Activated CD4-positive, alpha-beta T cell treated with anti-CD3 and anti-CD28 coated beads for 36 hours (primary cell): ENCODE results near the gene SLC4A8. TPM values are rescaled to one million over a fixed set of nuclear protein-coding genes. Genes with fewer than 3 reads are reported as not detected.

Experiments
- ATAC-seq: fragments of 200-7000 bp; cut with Tn5 transposase; one replicate; pipeline ENCODE4 v1.10.0; 2021; ENCODE audit warnings: mild to moderate bottlenecking, moderate library complexity
- CTCF ChIA-PET: fragments of 350-600 bp; sonication (Branson Sonifier 250); formaldehyde crosslinking; loops from one replicate; lab custom pipeline; 2021; ENCODE audit warnings: antibody characterized with exemption; lab: Charles Lee
- POLR2A ChIA-PET: fragments of 350-600 bp; sonication (Branson Sonifier 250); formaldehyde crosslinking; loops from one replicate; lab custom pipeline; 2021; ENCODE audit warnings: antibody characterized with exemption, inconsistent platforms; lab: Charles Lee
- DNase-seq: peaks from one replicate; pipeline ENCODE4 v3.0.0-alpha.2; 2020
- H3K27ac Mint-ChIP-seq: one replicate; pipeline ENCODE4 v1.8.0; 2021; ENCODE audit warnings: mixed read lengths
- H3K27me3 Mint-ChIP-seq: one replicate; pipeline ENCODE4 v1.8.0; 2021; ENCODE audit warnings: mixed read lengths
- H3K36me3 Mint-ChIP-seq: one replicate; pipeline ENCODE4 v1.8.0; 2021; ENCODE audit warnings: low read depth, mixed read lengths
- H3K4me1 Mint-ChIP-seq: one replicate; pipeline ENCODE4 v1.8.0; 2021; ENCODE audit warnings: mixed read lengths
- H3K4me3 Mint-ChIP-seq: one replicate; pipeline ENCODE4 v1.8.0; 2021; ENCODE audit warnings: mild to moderate bottlenecking, moderate library complexity, mixed read lengths
- H3K9me3 Mint-ChIP-seq: one replicate; pipeline ENCODE4 v1.8.0; 2021; ENCODE audit warnings: low read depth, mixed read lengths
- intact Hi-C, 2 experiments: fragments of 100-400 bp; cut with DNase I in 1 of 2; cut with micrococcal nuclease in 1 of 2; formaldehyde crosslinking; loops; one replicate each; pipeline versions ENCODE4 v1.14.2 to v1.15.1; 2022 to 2024; cut with DNase I, micrococcal nuclease
- total RNA-seq, 2 experiments: library from RNA; stranded (reverse); gene quantifications; one replicate each; pipeline ENCODE4 v1.2.3, GENCODE V29; 2021

The SLC4A8 gene
- total RNA-seq, 2 experiments from 2014 or later: 1.7 to 2.0 TPM

GRCh38 chr12:51429700-51430099 lies 5.1 kb downstream of the SLC4A8 start:
- Mint-ChIP-seq H3K9me3 (no peaks in the 10 kb centered on the region), H3K4me3 (no peak overlapping the region), H3K27me3 (no peaks in the 10 kb centered on the region), H3K4me1 (peaks cover 4% of the 10 kb centered on the region), H3K27ac (no peak overlapping the region), H3K36me3 (no peaks in the 10 kb centered on the region)
- intact Hi-C loops: loop anchor here in 1 of 2 experiments (10.0 kb wide), 1 partner anchor 595 kb away; no protein-coding TSS in a partner anchor
- CTCF ChIA-PET: interaction anchor here (0.6 to 3.4 kb wide), 5 partner anchors 9 to 445 kb away, joined by 3 to 11 read pairs (median 4); no protein-coding TSS in a partner anchor
- no peak for DNase-seq
- POLR2A ChIA-PET: no interaction called here
- no peak for ATAC-seq

GRCh38 chr12:51430196-51430895 lies 5.7 kb downstream of the SLC4A8 start:
- Mint-ChIP-seq H3K27me3 (no peaks in the 10 kb centered on the region), H3K36me3 (no peaks in the 10 kb centered on the region), H3K9me3 (no peaks in the 10 kb centered on the region), H3K4me1 (peaks cover 2% of the 10 kb centered on the region), H3K27ac (no peak overlapping the region), H3K4me3 (no peak overlapping the region)
- DNase-seq: no peak
- ATAC-seq: no peak
- intact Hi-C loops: no loop called here
- CTCF ChIA-PET: interaction anchor here (0.5 to 3.4 kb wide), 5 partner anchors 9 to 188 kb away, joined by 3 to 11 read pairs (median 3); no protein-coding TSS in a partner anchor
- POLR2A ChIA-PET: no interaction called here

GRCh38 chr12:51432921-51433320 lies 8.3 kb downstream of the SLC4A8 start:
- Mint-ChIP-seq H3K4me1 (no peaks in the 10 kb centered on the region), H3K27me3 (no peaks in the 10 kb centered on the region), H3K27ac (no peak overlapping the region), H3K9me3 (no peaks in the 10 kb centered on the region), H3K36me3 (no peaks in the 10 kb centered on the region), H3K4me3 (no peak overlapping the region)
- DNase-seq (no peak), ATAC-seq (no peak)
- ChIA-PET CTCF (no interaction called here), POLR2A (no interaction called here)
- intact Hi-C loops: no loop called here

- Mint-ChIP-seq H3K9me3 (no peaks in the 10 kb centered on the region), H3K4me1 (peaks cover 1% of the 10 kb centered on the region), H3K36me3 (no peaks in the 10 kb centered on the region), H3K27me3 (no peaks in the 10 kb centered on the region), H3K27ac (no peak overlapping the region), H3K4me3 (no peak overlapping the region)
- POLR2A ChIA-PET: no interaction called here
- intact Hi-C loops: no loop called here
- ATAC-seq (no peak), DNase-seq (no peak)
- CTCF ChIA-PET: no interaction called here
These were observed 9.7 kb downstream of the SLC4A8 start for GRCh38 chr12:51434305-51434704.

- intact Hi-C loops: no loop called here
- Mint-ChIP-seq H3K36me3 (no peaks in the 10 kb centered on the region), H3K4me1 (peaks cover 17% of the 10 kb centered on the region)
These were observed 12.8 kb downstream of the SLC4A8 start for GRCh38 chr12:51437431-51437830.

GRCh38 chr12:51439330-51439729 lies 14.7 kb downstream of the SLC4A8 start:
- no peak overlapping the region for H3K27ac Mint-ChIP-seq
- intact Hi-C loops: no loop called here
- H3K9me3 Mint-ChIP-seq: no peaks in the 10 kb centered on the region
- H3K4me3 Mint-ChIP-seq: no peak overlapping the region
- ChIA-PET CTCF (interaction anchor here (0.7 kb wide), 1 partner anchor 93 kb away, joined by 3 read pairs; no protein-coding TSS in a partner anchor), POLR2A (no interaction called here)
- ATAC-seq (no peak), DNase-seq (no peak)
- H3K4me1 Mint-ChIP-seq: peaks cover 17% of the 10 kb centered on the region
- H3K36me3 Mint-ChIP-seq: no peaks in the 10 kb centered on the region
- H3K27me3 Mint-ChIP-seq: no peaks in the 10 kb centered on the region

More at GRCh38 chr12:51437431-51437830, 12.8 kb downstream of the SLC4A8 start:
- no peak for DNase-seq
- H3K9me3 Mint-ChIP-seq: no peaks in the 10 kb centered on the region
- H3K27me3 Mint-ChIP-seq: no peaks in the 10 kb centered on the region
- no peak for ATAC-seq
- no peak overlapping the region for H3K4me3 Mint-ChIP-seq
- H3K27ac Mint-ChIP-seq: no peak overlapping the region
- ChIA-PET POLR2A (no interaction called here), CTCF (interaction anchor here (0.6 to 1.5 kb wide), 9 partner anchors 13 to 432 kb away, joined by 3 to 4 read pairs (median 3); partner anchors contain the start of gene SLC4A8)

GRCh38 chr12:51441583-51441982 lies 17.0 kb downstream of the SLC4A8 start:
- intact Hi-C loops: no loop called here
- no peak overlapping the region for H3K27ac Mint-ChIP-seq
- no peaks in the 10 kb centered on the region for H3K27me3 Mint-ChIP-seq
- no peaks in the 10 kb centered on the region for H3K36me3 Mint-ChIP-seq
- no peak overlapping the region for H3K4me3 Mint-ChIP-seq
- H3K4me1 Mint-ChIP-seq: peaks cover 17% of the 10 kb centered on the region
- POLR2A ChIA-PET: no interaction called here
- CTCF ChIA-PET: no interaction called here
- peak; percentile 14 for DNase-seq
- peak; percentile 70 for ATAC-seq
- H3K9me3 Mint-ChIP-seq: no peaks in the 10 kb centered on the region

- Mint-ChIP-seq H3K36me3 (no peaks in the 10 kb centered on the region), H3K4me1 (peaks cover 17% of the 10 kb centered on the region), H3K4me3 (no peak overlapping the region), H3K9me3 (no peaks in the 10 kb centered on the region), H3K27me3 (no peaks in the 10 kb centered on the region), H3K27ac (no peak overlapping the region)
- intact Hi-C loops: no loop called here
- ChIA-PET POLR2A (no interaction called here), CTCF (no interaction called here)
- ATAC-seq (no peak), DNase-seq (no peak)
These were observed 17.7 kb downstream of the SLC4A8 start for GRCh38 chr12:51442324-51442723.

- DNase-seq (no peak), ATAC-seq (no peak)
- ChIA-PET POLR2A (no interaction called here), CTCF (no interaction called here)
- H3K27ac Mint-ChIP-seq: no peak overlapping the region
- intact Hi-C loops: no loop called here
- no peaks in the 10 kb centered on the region for H3K27me3 Mint-ChIP-seq
- H3K4me3 Mint-ChIP-seq: no peak overlapping the region
- no peaks in the 10 kb centered on the region for H3K9me3 Mint-ChIP-seq
- peaks cover 17% of the 10 kb centered on the region for H3K4me1 Mint-ChIP-seq
- no peaks in the 10 kb centered on the region for H3K36me3 Mint-ChIP-seq
These were observed 18.9 kb downstream of the SLC4A8 start for GRCh38 chr12:51443573-51443972.

GRCh38 chr12:51448618-51449256 lies 24.1 kb downstream of the SLC4A8 start:
- no peak overlapping the region for H3K27ac Mint-ChIP-seq
- DNase-seq (no peak), ATAC-seq (no peak)
- no peaks in the 10 kb centered on the region for H3K36me3 Mint-ChIP-seq
- CTCF ChIA-PET: interaction anchor here (0.5 to 1.5 kb wide), 5 partner anchors 27 to 81 kb away, joined by 3 to 6 read pairs (median 4); no protein-coding TSS in a partner anchor
- no peaks in the 10 kb centered on the region for H3K27me3 Mint-ChIP-seq
- H3K4me1 Mint-ChIP-seq: no peaks in the 10 kb centered on the region
- intact Hi-C loops: no loop called here
- no peak overlapping the region for H3K4me3 Mint-ChIP-seq
- no peaks in the 10 kb centered on the region for H3K9me3 Mint-ChIP-seq
- POLR2A ChIA-PET: no interaction called here

- ChIA-PET CTCF (interaction anchor here (0.9 to 1.5 kb wide), 4 partner anchors 13 to 36 kb away, joined by 4 to 6 read pairs (median 4); no protein-coding TSS in a partner anchor), POLR2A (no interaction called here)
- no peaks in the 10 kb centered on the region for H3K9me3 Mint-ChIP-seq
- H3K36me3 Mint-ChIP-seq: no peaks in the 10 kb centered on the region
- no peaks in the 10 kb centered on the region for H3K4me1 Mint-ChIP-seq
- ATAC-seq (no peak), DNase-seq (no peak)
- no peak overlapping the region for H3K27ac Mint-ChIP-seq
- H3K4me3 Mint-ChIP-seq: no peak overlapping the region
- intact Hi-C loops: no loop called here
- no peaks in the 10 kb centered on the region for H3K27me3 Mint-ChIP-seq
These were observed 25.1 kb downstream of the SLC4A8 start for GRCh38 chr12:51449580-51450246.
